IPS DF 4.7 (cell line): Measurements from ENCODE around the gene NHSL2.

Experiments
- DNase-seq: peaks from one replicate; pipeline ENCODE4 v3.0.0-alpha.2; 2013; ENCODE audit warnings: low spot score; ENCODE audit errors: extremely low read depth

NHSL2 gene

GRCh38 chrX:72062916-72063315 is 152.3 kb downstream of the NHSL2 start:
- DNase-seq = no peak

DNA sequence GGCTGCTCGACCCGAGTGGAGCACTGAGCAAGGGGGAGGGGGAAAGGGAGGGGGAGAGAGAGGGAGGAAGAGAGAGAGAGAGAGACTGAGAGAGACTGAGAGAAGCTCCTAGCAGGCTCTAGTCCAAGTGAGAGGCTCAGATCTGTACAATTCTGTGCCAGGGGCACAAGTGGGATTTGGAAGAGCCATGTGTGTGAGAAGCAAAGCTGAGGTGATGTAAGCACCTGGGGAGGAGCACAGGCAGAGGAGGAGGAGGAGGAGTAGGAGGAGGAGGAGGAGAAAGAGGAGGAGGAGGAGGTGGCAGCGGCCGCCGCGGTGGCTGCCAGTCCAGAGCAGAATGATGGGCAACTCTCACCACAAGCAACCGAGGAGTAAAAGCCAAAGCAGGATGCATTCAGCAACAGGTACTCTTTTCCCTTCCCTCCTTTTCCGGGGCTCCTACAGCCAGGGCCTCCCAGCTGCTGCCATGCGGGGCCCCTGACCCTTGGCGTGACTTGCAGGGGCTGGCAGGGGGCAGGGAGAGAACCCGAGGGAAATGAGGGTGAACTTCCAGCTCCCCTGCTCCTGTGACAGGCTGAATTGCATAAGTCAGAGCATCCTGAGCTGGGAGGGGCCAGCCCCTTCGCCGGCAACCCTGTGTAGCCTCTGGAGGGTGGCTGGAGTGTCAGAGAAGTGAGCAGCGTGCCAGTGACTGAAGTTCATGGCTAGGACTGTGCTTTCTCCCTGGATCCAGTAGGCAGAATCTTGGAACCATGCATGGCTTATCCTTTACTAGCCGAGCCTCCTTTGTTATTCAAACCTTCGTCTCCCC is 158.9 kb downstream of the NHSL2 start:
- no peak for DNase-seq

DNA sequence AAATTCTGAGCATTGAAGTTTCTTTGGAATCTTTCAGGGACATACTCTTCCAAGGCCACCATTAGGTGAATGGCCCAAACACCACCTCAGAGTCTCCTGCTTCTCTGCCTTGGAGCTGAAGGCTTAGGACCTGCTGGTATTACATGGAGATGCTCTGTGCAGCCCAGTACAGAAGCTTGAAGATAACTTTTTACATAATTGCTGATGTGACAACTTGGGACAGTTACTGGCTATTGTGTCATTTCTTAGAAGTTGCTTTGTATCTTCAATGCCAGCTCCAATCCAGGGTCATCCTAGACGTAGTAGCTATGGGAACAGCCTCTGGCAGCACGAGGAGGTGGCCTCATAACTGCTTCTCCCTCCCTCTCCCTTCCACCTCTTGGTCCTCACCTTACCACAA is 160.6 kb downstream of the NHSL2 start:
- no peak for DNase-seq

GRCh38 chrX:72073633-72074032 is 163.0 kb downstream of the NHSL2 start:
- DNase-seq = no peak

DNA sequence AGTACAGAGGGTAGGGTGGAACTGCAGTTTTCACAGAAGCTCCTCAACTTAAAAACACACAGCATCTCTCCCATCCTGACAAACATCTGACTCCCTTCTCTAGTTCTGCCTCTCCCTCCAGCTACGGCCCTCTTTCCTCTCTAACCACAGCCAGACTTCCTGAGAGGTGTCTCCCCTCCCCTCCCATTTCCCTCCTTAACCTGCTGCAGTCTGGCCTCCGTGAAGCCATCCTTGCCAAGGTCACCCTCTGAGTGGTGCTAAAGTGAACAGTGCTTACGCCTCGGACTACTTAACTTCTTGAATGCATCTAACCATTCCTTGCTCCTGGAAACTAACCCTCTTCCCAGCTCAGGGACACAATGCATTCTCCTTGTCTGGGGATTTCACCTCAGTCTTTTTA is 167.8 kb downstream of the NHSL2 start:
- no peak for DNase-seq

- no peak for DNase-seq
Measured at GRCh38 chrX:72079607-72080006, 169.0 kb downstream of the NHSL2 start.

DNA sequence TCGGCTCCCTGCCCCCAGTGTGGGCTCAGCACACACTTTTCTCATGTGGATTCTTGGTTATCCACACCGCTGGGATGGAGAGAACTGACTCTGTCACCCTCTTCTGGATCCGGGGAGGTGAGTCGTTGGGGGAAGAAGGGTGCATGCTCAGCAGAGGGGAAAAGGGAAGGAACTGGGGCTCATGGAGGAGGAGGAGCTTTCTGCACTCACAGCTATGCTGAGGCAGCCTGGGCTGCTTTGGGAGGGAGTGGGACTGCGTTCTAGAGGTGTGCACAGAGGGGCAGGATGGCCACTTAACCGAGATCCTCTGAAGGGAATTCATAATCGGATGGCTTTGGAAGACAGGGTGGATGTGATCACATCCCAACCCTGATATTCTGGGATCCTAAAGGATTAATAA is 169.5 kb downstream of the NHSL2 start:
- no peak for DNase-seq

- no peak for DNase-seq
Measured at GRCh38 chrX:72080800-72081199, 170.2 kb downstream of the NHSL2 start.

DNA sequence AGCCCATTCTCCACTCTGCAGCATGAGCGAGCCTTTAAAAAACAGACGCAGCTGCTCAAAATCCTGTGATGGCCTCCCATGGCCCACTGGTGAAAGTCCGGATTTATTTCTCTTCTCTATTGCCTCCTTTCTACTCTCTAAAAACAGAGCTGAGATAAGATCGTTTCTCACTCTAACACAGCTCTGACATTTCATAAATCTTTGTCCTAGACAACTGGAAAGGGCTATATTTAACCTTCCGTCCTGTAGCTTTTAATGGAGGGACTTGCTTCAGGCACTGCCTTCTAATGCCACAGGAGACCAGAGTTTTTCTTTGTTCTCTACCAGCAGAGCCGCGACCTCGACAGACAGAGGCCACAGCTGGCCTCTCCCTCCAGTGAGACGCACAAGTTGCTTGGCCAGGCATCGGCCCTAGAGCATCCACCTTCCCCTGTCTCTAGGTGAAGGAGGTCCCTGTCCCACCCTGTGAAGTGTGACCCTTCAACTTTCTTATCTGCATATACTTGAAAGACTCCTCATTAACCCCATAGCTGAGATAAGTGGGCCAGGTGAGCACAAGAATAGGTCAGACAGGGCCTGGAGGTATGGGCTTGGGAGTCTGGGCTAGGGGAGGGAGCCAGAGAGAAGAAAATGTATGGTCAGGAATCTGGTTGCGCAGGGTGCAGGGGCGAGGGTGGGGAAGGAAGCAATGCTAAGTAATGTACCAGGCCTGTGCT is 171.1 kb downstream of the NHSL2 start:
- no peak for DNase-seq

- DNase-seq = no peak
Measured at GRCh38 chrX:72083291-72083690, 172.6 kb downstream of the NHSL2 start.

DNA sequence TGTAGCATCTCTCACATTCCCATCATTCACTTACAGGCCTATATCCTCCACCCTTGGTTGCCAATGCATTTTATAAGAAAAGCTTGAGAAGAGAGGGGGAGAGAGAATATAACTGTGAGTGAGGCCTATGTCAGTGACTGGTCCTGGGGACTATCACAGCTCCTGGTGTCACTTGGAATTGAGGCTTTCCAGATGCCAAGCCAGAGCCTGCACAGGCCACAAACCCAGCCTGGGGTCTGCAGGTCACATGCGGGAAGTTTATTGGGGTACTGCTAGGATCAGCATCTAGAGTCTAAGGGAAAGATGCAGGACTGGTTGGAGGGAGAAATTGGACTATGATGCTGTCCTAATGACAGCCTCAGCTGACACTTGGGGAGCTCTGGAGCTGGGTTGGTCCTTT is 173.5 kb downstream of the NHSL2 start:
- no peak for DNase-seq

DNA sequence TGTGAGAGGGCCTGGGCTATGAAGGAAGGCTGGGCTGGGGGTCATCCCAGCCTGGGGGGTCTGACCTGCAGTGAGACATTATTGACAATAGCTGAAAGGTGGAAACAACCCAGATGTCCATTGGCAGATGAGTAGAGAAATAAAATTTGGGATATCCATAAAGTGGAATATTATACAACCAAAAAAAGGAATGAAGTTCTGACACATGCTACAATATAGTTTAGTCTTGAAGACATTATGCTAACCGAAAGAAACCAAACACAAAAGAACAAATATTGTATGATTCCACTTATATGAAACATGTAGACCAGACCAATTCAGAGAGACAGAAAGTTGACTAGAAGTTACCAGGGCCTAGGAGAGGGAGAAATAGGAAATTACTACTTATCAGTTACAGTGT is 176.3 kb downstream of the NHSL2 start:
- no peak for DNase-seq

GRCh38 chrX:72088761-72089160 is 178.1 kb downstream of the NHSL2 start:
- DNase-seq = no peak

DNA sequence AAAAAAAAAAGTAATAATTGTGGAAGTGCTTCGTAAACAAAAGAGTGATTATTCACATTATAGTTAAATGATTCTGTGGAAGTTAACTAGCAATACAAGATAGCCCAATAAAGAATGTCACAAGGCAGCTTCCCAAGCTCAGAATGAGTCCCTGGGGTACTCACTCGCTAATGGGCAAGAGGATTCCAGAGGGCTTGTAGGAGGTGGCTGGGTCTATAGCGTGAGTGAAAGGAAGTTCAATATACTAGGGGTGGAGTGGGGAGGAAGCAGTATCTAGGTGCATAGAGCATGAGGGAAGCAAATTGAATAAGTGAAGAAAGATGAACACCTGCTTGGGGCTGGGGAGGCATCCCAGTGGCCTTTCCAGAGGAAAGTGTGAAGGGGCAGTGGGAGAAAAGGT is 178.6 kb downstream of the NHSL2 start:
- no peak for DNase-seq

- no peak for DNase-seq
Measured at GRCh38 chrX:72094894-72095293, 184.2 kb downstream of the NHSL2 start.

GRCh38 chrX:72095370-72095769 is 184.7 kb downstream of the NHSL2 start:
- no peak for DNase-seq

DNA sequence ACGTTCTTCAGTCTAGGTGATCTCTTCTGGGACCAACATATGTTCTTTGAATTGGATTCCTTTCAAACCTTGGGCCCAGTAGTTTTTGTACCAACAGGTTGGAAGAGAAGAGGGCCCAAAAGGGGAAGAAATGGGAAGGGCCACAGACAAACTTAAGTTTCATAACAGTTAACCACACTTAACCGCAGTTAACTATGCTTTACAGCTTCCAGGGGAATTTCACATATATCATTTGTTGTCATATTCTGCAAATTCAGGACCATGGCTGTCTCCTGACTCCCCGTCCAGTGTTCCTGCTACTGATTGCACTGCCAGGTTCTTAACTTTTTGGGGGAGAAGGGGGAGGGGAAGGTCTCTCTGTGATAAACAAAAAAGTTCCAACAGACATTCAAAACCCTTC is 186.5 kb downstream of the NHSL2 start:
- no peak for DNase-seq

DNA sequence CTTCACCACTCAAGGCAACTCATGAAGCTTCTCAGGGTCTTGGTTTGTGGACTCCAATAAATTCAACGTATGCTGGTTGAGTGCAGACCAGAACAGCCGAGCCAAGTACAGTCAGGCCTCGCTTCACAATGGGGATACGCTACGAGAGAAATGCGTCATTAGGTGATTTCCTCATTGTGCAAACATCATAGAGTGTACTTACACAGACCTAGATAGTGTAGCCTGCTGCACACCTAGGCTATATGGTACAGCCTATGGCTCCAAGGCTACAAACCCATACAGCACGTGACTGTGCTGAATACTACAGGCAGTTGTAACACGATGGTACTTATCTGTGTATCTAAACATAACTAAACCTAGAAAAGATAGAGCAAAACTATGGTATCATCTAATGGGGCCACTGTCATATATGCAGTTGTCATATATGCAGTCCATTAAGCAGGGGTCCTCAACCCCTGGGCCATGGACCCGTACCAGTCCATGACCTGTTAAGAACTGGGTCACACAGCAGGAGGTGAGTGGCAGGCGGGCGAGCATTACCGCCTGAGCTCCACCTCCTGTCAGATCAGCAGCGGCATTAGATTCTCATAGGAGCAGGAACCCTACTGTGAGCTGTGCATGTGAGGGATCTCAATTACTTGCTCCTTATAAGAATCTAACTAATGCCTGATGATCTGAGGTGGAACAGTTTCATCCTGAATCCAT is 189.6 kb downstream of the NHSL2 start:
- no peak for DNase-seq

GRCh38 chrX:72100824-72101351 is 190.2 kb downstream of the NHSL2 start:
- DNase-seq = no peak

DNA sequence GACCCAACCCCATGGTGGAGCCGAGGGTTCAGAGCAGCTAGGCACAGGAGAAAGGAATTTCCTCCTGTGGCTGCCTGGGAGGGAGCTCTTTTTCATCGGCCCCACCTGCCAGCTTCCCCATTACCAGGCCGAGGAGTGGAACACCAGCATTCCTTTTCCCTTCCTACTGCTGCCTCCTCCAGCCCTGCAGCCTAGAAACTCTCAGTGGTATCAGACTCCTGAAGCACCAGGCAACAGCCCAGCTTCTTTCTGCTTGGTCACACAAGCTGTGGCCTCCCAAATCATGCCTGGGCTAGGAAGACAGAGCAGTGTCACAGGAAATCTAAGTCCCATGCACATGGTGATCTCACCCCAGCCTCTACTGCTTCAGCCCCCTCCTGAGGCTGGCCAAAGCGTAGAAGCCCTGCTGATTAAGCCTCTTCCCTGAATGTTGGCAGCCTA is 191.0 kb downstream of the NHSL2 start:
- no peak for DNase-seq

- no peak for DNase-seq
Measured at GRCh38 chrX:72102126-72102525, 191.5 kb downstream of the NHSL2 start.

DNA sequence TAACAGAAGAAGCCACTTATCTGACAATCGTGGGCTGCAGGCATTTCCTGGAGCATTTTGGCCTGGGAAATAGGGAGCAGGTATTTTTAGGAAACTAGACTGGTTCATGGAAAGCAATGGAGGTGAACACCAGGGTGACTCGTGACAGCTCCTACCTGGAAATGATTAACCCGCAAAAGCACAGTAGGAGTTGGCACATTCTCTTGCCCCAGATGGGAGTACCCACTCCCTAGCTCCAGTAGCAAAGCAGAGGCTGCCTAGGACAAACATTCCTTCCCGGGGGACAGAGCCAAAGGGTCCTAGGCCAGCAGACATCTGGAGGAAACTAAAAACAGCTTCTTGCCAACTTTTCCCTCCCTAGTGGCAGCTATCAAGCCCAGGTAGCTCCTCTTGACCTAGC is 192.1 kb downstream of the NHSL2 start:
- DNase-seq = no peak
